WTC11 (cell line): ENCODE measurements around the gene SKI.

Source experiments
- ELF4 ChIP-seq: sonication (generic); formaldehyde crosslinking; IDR thresholded peaks from 2 replicates; pipeline ENCODE4 v1.8.1; 2022; ENCODE audit warnings: low read depth, mild to moderate bottlenecking, moderate library complexity, missing genetic modification reagents
- KAT7 ChIP-seq: sonication (generic); formaldehyde crosslinking; IDR thresholded peaks from 2 replicates; pipeline ENCODE4 v1.8.1; 2023; ENCODE audit warnings: missing genetic modification reagents, mild to moderate bottlenecking, borderline replicate concordance
- ZBTB21 ChIP-seq: sonication (generic); formaldehyde crosslinking; IDR thresholded peaks from 2 replicates; pipeline ENCODE4 v1.8.1; 2023; ENCODE audit warnings: mild to moderate bottlenecking, missing genetic modification reagents, borderline replicate concordance
- TF ChIP-seq, protein P1 (sequence below): fragments of 200-600 bp; IDR thresholded peaks from 2 replicates; pipeline ENCODE4 v1.8.0; 2022; ENCODE audit warnings: antibody characterized with exemption
- TF ChIP-seq, protein P2 (sequence below): sonication (generic); formaldehyde crosslinking; IDR thresholded peaks from 2 replicates; pipeline ENCODE4 v1.8.0; 2023; ENCODE audit warnings: missing genetic modification reagents, mild to moderate bottlenecking, borderline replicate concordance
- TF ChIP-seq, protein P3 (sequence below): fragments of 250-450 bp; sonication (Bioruptor Pico); IDR thresholded peaks from 2 replicates; pipeline ENCODE4 v1.9.0; 2021; ENCODE audit warnings: moderate library complexity, mild to moderate bottlenecking, inconsistent platforms, borderline replicate concordance
- TF ChIP-seq, protein P4 (sequence below): sonication (generic); formaldehyde crosslinking; IDR thresholded peaks from 2 replicates; pipeline ENCODE4 v1.8.1; 2022; ENCODE audit warnings: mild to moderate bottlenecking, moderate library complexity, missing genetic modification reagents
- TF ChIP-seq, protein P5 (sequence below): sonication (generic); formaldehyde crosslinking; IDR thresholded peaks from 2 replicates; pipeline ENCODE4 v1.8.1; 2023; ENCODE audit warnings: mild to moderate bottlenecking, missing genetic modification reagents, moderate library complexity
- TF ChIP-seq, protein P6 (sequence below): sonication (generic); formaldehyde crosslinking; IDR thresholded peaks from 2 replicates; pipeline ENCODE4 v1.8.1; 2022; ENCODE audit warnings: mild to moderate bottlenecking, missing genetic modification reagents, moderate library complexity, borderline replicate concordance

DNA sequence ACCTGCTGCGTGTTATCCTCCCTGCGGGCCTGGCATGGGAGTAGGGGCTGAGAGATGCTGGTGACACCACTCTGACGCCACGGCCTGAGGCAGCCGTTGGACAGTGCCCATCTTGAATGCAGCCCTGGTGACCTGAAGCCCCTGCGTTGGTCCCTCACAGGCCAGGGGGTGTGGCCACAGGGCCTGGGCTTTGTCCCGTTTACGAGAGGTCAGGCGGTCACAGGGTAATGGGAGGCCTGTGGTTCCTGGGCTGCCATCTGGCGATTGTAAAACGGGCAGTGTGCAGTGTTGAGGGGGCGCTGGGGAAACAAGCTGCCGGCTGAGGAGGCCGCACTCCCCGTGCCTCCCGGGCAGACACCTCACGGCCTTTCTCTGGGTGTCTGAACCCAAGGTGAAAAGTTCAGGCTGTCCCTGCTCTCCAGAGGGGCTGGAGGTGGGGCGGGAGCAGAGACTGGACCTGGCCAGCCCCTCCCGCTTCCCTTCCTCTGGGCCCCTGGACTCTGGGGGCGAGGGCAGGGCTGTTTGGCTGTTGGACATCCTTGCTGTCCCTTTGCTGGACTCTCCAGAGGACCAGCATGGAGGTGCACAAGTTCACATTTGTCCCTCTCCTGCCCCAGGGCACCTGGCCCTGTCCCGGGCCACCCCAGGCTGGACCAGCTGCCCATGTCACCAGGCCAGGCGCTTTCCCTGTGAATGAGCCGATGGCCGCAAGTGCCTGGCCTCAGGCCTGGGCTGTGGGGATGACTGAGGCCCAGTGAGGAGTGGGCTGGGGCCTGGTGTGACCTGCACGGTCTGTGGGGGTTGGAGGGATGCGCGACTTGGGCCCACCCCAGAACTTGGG lies 42.4 kb downstream of the SKI start:
- TF ChIP-seq, protein P1, sequence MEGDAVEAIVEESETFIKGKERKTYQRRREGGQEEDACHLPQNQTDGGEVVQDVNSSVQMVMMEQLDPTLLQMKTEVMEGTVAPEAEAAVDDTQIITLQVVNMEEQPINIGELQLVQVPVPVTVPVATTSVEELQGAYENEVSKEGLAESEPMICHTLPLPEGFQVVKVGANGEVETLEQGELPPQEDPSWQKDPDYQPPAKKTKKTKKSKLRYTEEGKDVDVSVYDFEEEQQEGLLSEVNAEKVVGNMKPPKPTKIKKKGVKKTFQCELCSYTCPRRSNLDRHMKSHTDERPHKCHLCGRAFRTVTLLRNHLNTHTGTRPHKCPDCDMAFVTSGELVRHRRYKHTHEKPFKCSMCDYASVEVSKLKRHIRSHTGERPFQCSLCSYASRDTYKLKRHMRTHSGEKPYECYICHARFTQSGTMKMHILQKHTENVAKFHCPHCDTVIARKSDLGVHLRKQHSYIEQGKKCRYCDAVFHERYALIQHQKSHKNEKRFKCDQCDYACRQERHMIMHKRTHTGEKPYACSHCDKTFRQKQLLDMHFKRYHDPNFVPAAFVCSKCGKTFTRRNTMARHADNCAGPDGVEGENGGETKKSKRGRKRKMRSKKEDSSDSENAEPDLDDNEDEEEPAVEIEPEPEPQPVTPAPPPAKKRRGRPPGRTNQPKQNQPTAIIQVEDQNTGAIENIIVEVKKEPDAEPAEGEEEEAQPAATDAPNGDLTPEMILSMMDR: no peak
- TF ChIP-seq ZBTB21 (no peak), KAT7 (CRISPR knock-in tag) (no peak), ELF4 (no peak)
- TF ChIP-seq, protein P2, sequence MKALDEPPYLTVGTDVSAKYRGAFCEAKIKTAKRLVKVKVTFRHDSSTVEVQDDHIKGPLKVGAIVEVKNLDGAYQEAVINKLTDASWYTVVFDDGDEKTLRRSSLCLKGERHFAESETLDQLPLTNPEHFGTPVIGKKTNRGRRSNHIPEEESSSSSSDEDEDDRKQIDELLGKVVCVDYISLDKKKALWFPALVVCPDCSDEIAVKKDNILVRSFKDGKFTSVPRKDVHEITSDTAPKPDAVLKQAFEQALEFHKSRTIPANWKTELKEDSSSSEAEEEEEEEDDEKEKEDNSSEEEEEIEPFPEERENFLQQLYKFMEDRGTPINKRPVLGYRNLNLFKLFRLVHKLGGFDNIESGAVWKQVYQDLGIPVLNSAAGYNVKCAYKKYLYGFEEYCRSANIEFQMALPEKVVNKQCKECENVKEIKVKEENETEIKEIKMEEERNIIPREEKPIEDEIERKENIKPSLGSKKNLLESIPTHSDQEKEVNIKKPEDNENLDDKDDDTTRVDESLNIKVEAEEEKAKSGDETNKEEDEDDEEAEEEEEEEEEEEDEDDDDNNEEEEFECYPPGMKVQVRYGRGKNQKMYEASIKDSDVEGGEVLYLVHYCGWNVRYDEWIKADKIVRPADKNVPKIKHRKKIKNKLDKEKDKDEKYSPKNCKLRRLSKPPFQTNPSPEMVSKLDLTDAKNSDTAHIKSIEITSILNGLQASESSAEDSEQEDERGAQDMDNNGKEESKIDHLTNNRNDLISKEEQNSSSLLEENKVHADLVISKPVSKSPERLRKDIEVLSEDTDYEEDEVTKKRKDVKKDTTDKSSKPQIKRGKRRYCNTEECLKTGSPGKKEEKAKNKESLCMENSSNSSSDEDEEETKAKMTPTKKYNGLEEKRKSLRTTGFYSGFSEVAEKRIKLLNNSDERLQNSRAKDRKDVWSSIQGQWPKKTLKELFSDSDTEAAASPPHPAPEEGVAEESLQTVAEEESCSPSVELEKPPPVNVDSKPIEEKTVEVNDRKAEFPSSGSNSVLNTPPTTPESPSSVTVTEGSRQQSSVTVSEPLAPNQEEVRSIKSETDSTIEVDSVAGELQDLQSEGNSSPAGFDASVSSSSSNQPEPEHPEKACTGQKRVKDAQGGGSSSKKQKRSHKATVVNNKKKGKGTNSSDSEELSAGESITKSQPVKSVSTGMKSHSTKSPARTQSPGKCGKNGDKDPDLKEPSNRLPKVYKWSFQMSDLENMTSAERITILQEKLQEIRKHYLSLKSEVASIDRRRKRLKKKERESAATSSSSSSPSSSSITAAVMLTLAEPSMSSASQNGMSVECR: no peak
- TF ChIP-seq, protein P3, sequence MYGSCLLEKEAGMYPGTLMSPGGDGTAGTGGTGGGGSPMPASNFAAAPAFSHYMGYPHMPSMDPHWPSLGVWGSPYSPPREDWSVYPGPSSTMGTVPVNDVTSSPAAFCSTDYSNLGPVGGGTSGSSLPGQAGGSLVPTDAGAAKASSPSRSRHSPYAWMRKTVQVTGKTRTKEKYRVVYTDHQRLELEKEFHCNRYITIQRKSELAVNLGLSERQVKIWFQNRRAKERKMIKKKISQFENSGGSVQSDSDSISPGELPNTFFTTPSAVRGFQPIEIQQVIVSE: no peak
- TF ChIP-seq, protein P4, sequence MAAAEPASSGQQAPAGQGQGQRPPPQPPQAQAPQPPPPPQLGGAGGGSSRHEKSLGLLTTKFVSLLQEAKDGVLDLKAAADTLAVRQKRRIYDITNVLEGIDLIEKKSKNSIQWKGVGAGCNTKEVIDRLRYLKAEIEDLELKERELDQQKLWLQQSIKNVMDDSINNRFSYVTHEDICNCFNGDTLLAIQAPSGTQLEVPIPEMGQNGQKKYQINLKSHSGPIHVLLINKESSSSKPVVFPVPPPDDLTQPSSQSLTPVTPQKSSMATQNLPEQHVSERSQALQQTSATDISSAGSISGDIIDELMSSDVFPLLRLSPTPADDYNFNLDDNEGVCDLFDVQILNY: no peak
- TF ChIP-seq, protein P5, sequence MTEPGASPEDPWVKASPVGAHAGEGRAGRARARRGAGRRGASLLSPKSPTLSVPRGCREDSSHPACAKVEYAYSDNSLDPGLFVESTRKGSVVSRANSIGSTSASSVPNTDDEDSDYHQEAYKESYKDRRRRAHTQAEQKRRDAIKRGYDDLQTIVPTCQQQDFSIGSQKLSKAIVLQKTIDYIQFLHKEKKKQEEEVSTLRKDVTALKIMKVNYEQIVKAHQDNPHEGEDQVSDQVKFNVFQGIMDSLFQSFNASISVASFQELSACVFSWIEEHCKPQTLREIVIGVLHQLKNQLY: no peak
- TF ChIP-seq, protein P6, sequence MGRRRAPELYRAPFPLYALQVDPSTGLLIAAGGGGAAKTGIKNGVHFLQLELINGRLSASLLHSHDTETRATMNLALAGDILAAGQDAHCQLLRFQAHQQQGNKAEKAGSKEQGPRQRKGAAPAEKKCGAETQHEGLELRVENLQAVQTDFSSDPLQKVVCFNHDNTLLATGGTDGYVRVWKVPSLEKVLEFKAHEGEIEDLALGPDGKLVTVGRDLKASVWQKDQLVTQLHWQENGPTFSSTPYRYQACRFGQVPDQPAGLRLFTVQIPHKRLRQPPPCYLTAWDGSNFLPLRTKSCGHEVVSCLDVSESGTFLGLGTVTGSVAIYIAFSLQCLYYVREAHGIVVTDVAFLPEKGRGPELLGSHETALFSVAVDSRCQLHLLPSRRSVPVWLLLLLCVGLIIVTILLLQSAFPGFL (CRISPR knock-in tag): no peak
